ENCODE data around the gene LBP.

- TF ChIP-seq, protein P1, sequence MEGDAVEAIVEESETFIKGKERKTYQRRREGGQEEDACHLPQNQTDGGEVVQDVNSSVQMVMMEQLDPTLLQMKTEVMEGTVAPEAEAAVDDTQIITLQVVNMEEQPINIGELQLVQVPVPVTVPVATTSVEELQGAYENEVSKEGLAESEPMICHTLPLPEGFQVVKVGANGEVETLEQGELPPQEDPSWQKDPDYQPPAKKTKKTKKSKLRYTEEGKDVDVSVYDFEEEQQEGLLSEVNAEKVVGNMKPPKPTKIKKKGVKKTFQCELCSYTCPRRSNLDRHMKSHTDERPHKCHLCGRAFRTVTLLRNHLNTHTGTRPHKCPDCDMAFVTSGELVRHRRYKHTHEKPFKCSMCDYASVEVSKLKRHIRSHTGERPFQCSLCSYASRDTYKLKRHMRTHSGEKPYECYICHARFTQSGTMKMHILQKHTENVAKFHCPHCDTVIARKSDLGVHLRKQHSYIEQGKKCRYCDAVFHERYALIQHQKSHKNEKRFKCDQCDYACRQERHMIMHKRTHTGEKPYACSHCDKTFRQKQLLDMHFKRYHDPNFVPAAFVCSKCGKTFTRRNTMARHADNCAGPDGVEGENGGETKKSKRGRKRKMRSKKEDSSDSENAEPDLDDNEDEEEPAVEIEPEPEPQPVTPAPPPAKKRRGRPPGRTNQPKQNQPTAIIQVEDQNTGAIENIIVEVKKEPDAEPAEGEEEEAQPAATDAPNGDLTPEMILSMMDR (IDR thresholded peaks at IDR 0.05; ENCODE audit: insufficient read depth, low read length, poor library complexity, severe bottlenecking) = no peak
- no peak for TF ChIP-seq EZH2phosphoT487 (conservative IDR thresholded peaks at IDR 0.05; ENCODE audit: low read length)
Measured at GRCh38 chr20:38353316-38353715, 7.0 kb downstream of the LBP start.
